Transverse colon (tissue), 4 donors: ENCODE data around the gene SUB1. TPM values are rescaled to one million over a fixed set of nuclear protein-coding genes. Genes with fewer than 3 reads are reported as not detected.

Source experiments
- DNase-seq: peaks from one replicate; pipeline ENCODE4 v3.0.0-alpha.2; 2019
- H3K27ac ChIP-seq, 4 donors: fragments of 200-600 bp; sonication (generic); 2 replicates each; pipeline ENCODE4 v1.5.1; 2016 to 2018; ENCODE audit warnings: inconsistent platforms in 4 of 4
- H3K27me3 ChIP-seq: fragments of 200-600 bp; sonication (generic); 2 replicates; pipeline ENCODE4 v1.5.1; 2017; ENCODE audit warnings: inconsistent platforms
- H3K36me3 ChIP-seq, 4 donors: fragments of 200-600 bp; sonication (generic); 2 replicates each; pipeline ENCODE4 v1.5.1; 2017 to 2019; ENCODE audit warnings: inconsistent platforms in 4 of 4
- H3K4me1 ChIP-seq, 4 donors: fragments of 200-600 bp; sonication (generic); 2 replicates each; pipeline ENCODE4 v1.5.1; 2017 to 2020; ENCODE audit warnings: inconsistent platforms in 4 of 4
- H3K4me3 ChIP-seq, 4 donors: fragments of 200-600 bp; sonication (generic); 1 replicate in 1 of 4; 2 replicates in 3 of 4; pipeline versions ENCODE4 v1.5.1 to v1.6.1; 2017 to 2019; ENCODE audit warnings: inconsistent platforms in 4 of 4
- H3K9me3 ChIP-seq, 2 donors: fragments of 200-600 bp; sonication (generic); 2 replicates each; pipeline ENCODE4 v1.5.1; 2017 to 2019; ENCODE audit warnings: inconsistent platforms in 2 of 2
- CTCF ChIP-seq, 5 experiments: fragments of 200-600 bp in 3 of 5; fragments of 450-650 bp in 2 of 5; sonication (generic) in 3 of 5; IDR thresholded peaks; 1 replicate in 2 of 5; 2 replicates in 3 of 5; pipeline ENCODE4 v1.5.1; 2016 to 2017; ENCODE audit warnings: antibody characterized with exemption in 5 of 5, inconsistent platforms in 3 of 5, mild to moderate bottlenecking in 2 of 5, moderate library complexity in 1 of 5
- EP300 ChIP-seq: sonication (generic); formaldehyde crosslinking; IDR thresholded peaks from one replicate; pipeline ENCODE4 v1.6.1; 2017; ENCODE audit warnings: antibody characterized with exemption, low read depth
- POLR2A ChIP-seq: fragments of 450-650 bp; IDR thresholded peaks from one replicate; pipeline ENCODE4 v1.6.1; 2016; ENCODE audit warnings: antibody characterized with exemption, mild to moderate bottlenecking, moderate library complexity
- POLR2AphosphoS5 ChIP-seq, 3 donors: sonication (generic); formaldehyde crosslinking; IDR thresholded peaks; one replicate each; pipeline ENCODE4 v1.6.1; 2016; ENCODE audit warnings: antibody characterized with exemption in 3 of 3
- WGBS, 2 donors: methylation state at CpG; one replicate each; pipeline ENCODE4 v1.1.5; 2018; ENCODE audit warnings: low coverage in 1 of 2; 5-methylcytosine and 5-hydroxymethylcytosine counted together
- in situ Hi-C, 4 donors: fragments of 200-750 bp; cut with MboI; loops; one replicate each; pipeline versions ENCODE4 v1.15.0 to v1.15.1; 2017; ENCODE audit warnings: low sequenced_read_pairs in 3 of 4, low pct_ligation_motif_present in 1 of 4, low pct_unique_long_range_greater_than_20kb in 1 of 4
- intact Hi-C: fragments of 100-400 bp; cut with DNase I; formaldehyde crosslinking; loops from one replicate; pipeline ENCODE4 v1.15.1; 2023; ENCODE audit warnings: low total_unique reads
- total RNA-seq, 4 donors: library from RNA; depleted of rRNA; stranded (reverse); fragments of >200 nt; gene quantifications; one replicate each; pipeline ENCODE4 v1.1.0, GENCODE V29; 2016

The SUB1 gene
- total RNA-seq, 4 donors from 2014 or later, result 30.3 to 126 (median 78.8) TPM

- no peak for TF ChIP-seq CTCF (IDR thresholded peaks at IDR 0.05)
- TF ChIP-seq EP300, result no peak
- no peak for TF ChIP-seq POLR2AphosphoS5 (IDR thresholded peaks at IDR 0.05)
- TF ChIP-seq POLR2A, result no peak
- Histone ChIP-seq H3K4me1 (peaks cover 0 to 5% (median 0%) of the 10 kb centered on the region in 4 donors), H3K36me3 (no peaks in the 10 kb centered on the region), H3K9me3 (no peaks in the 10 kb centered on the region), H3K4me3 (no peak overlapping the region), H3K27me3 (no peaks in the 10 kb centered on the region), H3K27ac (no peak overlapping the region)
- in situ Hi-C loops (no loop called here), intact Hi-C loops (no loop called here)
- no peak for DNase-seq
Observed at GRCh38 chr5:32559411-32559810, 25.9 kb upstream of the SUB1 start.

GRCh38 chr5:32559921-32560320, 25.4 kb upstream of the SUB1 start:
- intact Hi-C loops, result no loop called here
- DNase-seq, result no peak
- no peak for TF ChIP-seq POLR2A
- no peak for TF ChIP-seq POLR2AphosphoS5 (IDR thresholded peaks at IDR 0.05)
- no peak for TF ChIP-seq CTCF (IDR thresholded peaks at IDR 0.05)
- no peak for TF ChIP-seq EP300
- peaks cover 0 to 8% (median 2%) of the 10 kb centered on the region in 4 donors for H3K4me1 ChIP-seq
- H3K9me3 ChIP-seq, result no peaks in the 10 kb centered on the region
- no peak overlapping the region for H3K4me3 ChIP-seq
- H3K36me3 ChIP-seq, result no peaks in the 10 kb centered on the region
- H3K27ac ChIP-seq, result no peak overlapping the region
- H3K27me3 ChIP-seq, result no peaks in the 10 kb centered on the region
- in situ Hi-C loops, result no loop called here

- H3K27me3 ChIP-seq, result no peaks in the 10 kb centered on the region
- no peak for DNase-seq
- 88 to 99% methylated on average over 2 of the region's 2 CpGs for WGBS, 2 donors
- in situ Hi-C loops (no loop called here), intact Hi-C loops (no loop called here)
- no peaks in the 10 kb centered on the region for H3K9me3 ChIP-seq
- TF ChIP-seq EP300, result no peak
- no peak for TF ChIP-seq POLR2A
- no peaks in the 10 kb centered on the region for H3K36me3 ChIP-seq
- H3K4me1 ChIP-seq, result peaks cover 0 to 9% (median 4%) of the 10 kb centered on the region in 4 donors
- H3K27ac ChIP-seq, result no peak overlapping the region
- no peak overlapping the region for H3K4me3 ChIP-seq
Observed at GRCh38 chr5:32562056-32562455, 23.3 kb upstream of the SUB1 start.

- Histone ChIP-seq H3K9me3 (no peaks in the 10 kb centered on the region), H3K27me3 (no peaks in the 10 kb centered on the region), H3K27ac (no peak overlapping the region), H3K4me1 (peaks cover 0 to 9% (median 4%) of the 10 kb centered on the region in 4 donors), H3K36me3 (no peaks in the 10 kb centered on the region), H3K4me3 (no peak overlapping the region)
- intact Hi-C loops, result no loop called here
- no peak for DNase-seq
- in situ Hi-C loops, result no loop called here
- TF ChIP-seq CTCF (IDR thresholded peaks at IDR 0.05), result no peak
- TF ChIP-seq POLR2AphosphoS5 (IDR thresholded peaks at IDR 0.05), result no peak
- TF ChIP-seq EP300, result no peak
- no peak for TF ChIP-seq POLR2A
Observed at GRCh38 chr5:32562843-32563242, 22.5 kb upstream of the SUB1 start.

GRCh38 chr5:32563614-32564013, 21.7 kb upstream of the SUB1 start:
- Histone ChIP-seq H3K9me3 (no peaks in the 10 kb centered on the region), H3K36me3 (no peaks in the 10 kb centered on the region), H3K4me3 (no peak overlapping the region), H3K4me1 (peaks cover 0 to 9% (median 4%) of the 10 kb centered on the region in 4 donors), H3K27me3 (no peaks in the 10 kb centered on the region), H3K27ac (no peak overlapping the region)
- in situ Hi-C loops (no loop called here), intact Hi-C loops (no loop called here)
- WGBS, 2 donors, result 85 to 100% methylated on average over 1 to 2 of the region's 2 CpGs
- TF ChIP-seq CTCF (IDR thresholded peaks at IDR 0.05), result no peak
- no peak for TF ChIP-seq POLR2AphosphoS5 (IDR thresholded peaks at IDR 0.05)
- no peak for TF ChIP-seq EP300
- TF ChIP-seq POLR2A, result no peak
- DNase-seq, result no peak
